Measurements from ENCODE around the gene GALNT6. TPM values are rescaled to one million over a fixed set of nuclear protein-coding genes. Genes with fewer than 3 reads are reported as not detected.

Gene GALNT6
- total and polyA plus RNA-seq, 10 donors: 5.8 to 29.4 (median 18.2) TPM

GRCh38 chr12:51393676-51394545 is 2.7 kb upstream of the GALNT6 start:
- intact Hi-C loops (cut with DNase I; ENCODE audit: low total_unique reads): no loop called here
- H3K4me1 ChIP-seq: peaks cover 19 to 94% (median 81%) of the 10 kb centered on the region in 6 donors
- peak in 2 of 3 donors; percentile 26 to 61 for TF ChIP-seq POLR2AphosphoS5 (IDR thresholded peaks at IDR 0.05)
- TF ChIP-seq, protein P1, sequence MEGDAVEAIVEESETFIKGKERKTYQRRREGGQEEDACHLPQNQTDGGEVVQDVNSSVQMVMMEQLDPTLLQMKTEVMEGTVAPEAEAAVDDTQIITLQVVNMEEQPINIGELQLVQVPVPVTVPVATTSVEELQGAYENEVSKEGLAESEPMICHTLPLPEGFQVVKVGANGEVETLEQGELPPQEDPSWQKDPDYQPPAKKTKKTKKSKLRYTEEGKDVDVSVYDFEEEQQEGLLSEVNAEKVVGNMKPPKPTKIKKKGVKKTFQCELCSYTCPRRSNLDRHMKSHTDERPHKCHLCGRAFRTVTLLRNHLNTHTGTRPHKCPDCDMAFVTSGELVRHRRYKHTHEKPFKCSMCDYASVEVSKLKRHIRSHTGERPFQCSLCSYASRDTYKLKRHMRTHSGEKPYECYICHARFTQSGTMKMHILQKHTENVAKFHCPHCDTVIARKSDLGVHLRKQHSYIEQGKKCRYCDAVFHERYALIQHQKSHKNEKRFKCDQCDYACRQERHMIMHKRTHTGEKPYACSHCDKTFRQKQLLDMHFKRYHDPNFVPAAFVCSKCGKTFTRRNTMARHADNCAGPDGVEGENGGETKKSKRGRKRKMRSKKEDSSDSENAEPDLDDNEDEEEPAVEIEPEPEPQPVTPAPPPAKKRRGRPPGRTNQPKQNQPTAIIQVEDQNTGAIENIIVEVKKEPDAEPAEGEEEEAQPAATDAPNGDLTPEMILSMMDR (IDR thresholded peaks at IDR 0.05 in 8 of 11, conservative IDR thresholded peaks at IDR 0.05 in 3 of 11): no peak
- H3K27ac ChIP-seq: peak overlapping the region in 6 of 8 donors; percentile 11 to 89 (median 82)
- peak overlapping the region in 1 of 8 donors; percentile 32 for H3K4me3 ChIP-seq
- no peaks in the 10 kb centered on the region for H3K36me3 ChIP-seq
- H3K9me3 ChIP-seq: no peaks in the 10 kb centered on the region
- DNase-seq: no peak
- H3K27me3 ChIP-seq (replicated peaks in 1 of 7): peaks cover 0 to 14% (median 0%) of the 10 kb centered on the region in 7 donors
- 65 to 71% (median 65%) methylated on average over 14 of the region's 14 CpGs for WGBS, 5 donors

DNA sequence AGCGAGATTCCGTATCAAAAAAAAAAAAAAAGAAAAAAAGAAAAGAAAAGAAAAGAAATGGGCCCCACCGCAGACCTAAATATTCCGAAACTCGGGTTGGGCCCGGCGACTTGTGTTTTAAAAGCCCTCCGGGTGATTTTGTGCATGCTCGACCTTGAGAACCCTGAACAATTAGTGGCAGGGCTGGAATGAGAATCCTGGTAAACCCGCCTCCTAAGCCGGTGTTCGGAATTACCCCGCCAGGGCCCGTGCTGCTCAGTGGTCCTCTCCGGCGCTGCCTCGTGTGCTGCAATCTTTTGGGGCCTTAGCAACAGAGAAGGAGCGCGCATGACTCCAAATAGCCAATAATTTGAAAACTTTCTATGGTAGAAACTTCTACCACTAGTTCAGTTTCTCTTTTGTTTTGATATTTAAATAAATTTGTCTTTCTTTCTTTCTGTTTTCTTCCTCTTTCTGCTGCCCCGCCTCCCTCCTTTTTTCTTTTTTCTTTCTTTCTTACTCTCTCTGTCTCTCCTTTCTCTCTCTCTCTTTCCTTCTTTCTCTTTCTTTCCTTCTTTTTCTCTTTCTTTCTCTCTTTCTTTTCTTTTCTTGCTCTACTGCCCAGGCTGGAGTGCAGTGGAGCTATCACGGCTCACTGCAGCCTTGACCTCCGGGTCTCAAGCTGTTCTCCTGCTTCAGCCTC is 1.5 kb upstream of the GALNT6 start:
- peaks cover 24 to 94% (median 82%) of the 10 kb centered on the region in 6 donors for H3K4me1 ChIP-seq
- TF ChIP-seq, protein P1 (IDR thresholded peaks at IDR 0.05 in 8 of 11, conservative IDR thresholded peaks at IDR 0.05 in 3 of 11): no peak
- TF ChIP-seq POLR2AphosphoS5 (IDR thresholded peaks at IDR 0.05) (peak in 1 of 3 donors; percentile 59), POLR2A (IDR thresholded peaks at IDR 0.05) (no peak)
- 41 to 49% (median 47%) methylated on average over 20 to 22 of the region's 22 CpGs for WGBS, 5 donors
- peak overlapping the region; percentile 52 to 80 (median 70) for H3K4me3 ChIP-seq
- H3K27me3 ChIP-seq (replicated peaks in 1 of 7): peaks cover 0 to 14% (median 0%) of the 10 kb centered on the region in 7 donors
- H3K27ac ChIP-seq: peak overlapping the region in 6 of 8 donors; percentile 48 to 89 (median 82)
- intact Hi-C loops (cut with DNase I; ENCODE audit: low total_unique reads): no loop called here
- no peaks in the 10 kb centered on the region for H3K36me3 ChIP-seq
- H3K9me3 ChIP-seq: no peaks in the 10 kb centered on the region
- DNase-seq: no peak

DNA sequence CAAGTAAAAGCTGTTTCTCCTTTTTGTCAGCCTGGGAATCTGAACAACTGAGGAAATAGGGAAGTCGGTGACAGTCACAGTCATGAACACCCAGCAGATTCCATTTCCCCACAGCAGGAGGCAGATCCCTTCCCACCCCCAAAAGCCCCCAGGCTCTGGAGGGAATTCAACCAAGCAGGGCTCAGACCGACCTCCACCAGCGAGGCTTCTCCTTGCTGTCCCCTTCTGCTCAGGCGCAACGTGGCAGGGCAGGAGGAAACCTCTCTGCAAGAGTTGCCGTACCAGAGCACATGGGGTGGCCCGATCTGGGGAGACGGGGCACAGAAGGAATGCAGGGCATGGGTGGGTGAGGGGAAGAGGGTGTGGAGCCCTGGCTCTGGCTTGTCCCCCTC is 319 bp downstream of the GALNT6 start:
- Histone ChIP-seq H3K27me3 (replicated peaks in 1 of 7) (peaks cover 0 to 14% (median 0%) of the 10 kb centered on the region in 7 donors), H3K27ac (peak overlapping the region; percentile 24 to 89 (median 80)), H3K36me3 (no peaks in the 10 kb centered on the region), H3K4me1 (peaks cover 24 to 86% (median 79%) of the 10 kb centered on the region in 6 donors), H3K4me3 (peak overlapping the region; percentile 52 to 80 (median 70)), H3K9me3 (no peaks in the 10 kb centered on the region)
- peak; percentile 85 for DNase-seq
- 10 to 27% (median 15%) methylated on average over 7 to 8 of the region's 8 CpGs for WGBS, 5 donors
- intact Hi-C loops (cut with DNase I; ENCODE audit: low total_unique reads): no loop called here
- TF ChIP-seq, protein P1 (IDR thresholded peaks at IDR 0.05 in 8 of 11, conservative IDR thresholded peaks at IDR 0.05 in 3 of 11): no peak
- TF ChIP-seq POLR2AphosphoS5 (IDR thresholded peaks at IDR 0.05): peak in 1 of 3 donors; percentile 4
